Mucosa of stomach (tissue), 1 donor: Measurements from ENCODE around the gene RYR1.
"Not testable (repeated sequence)": the region's sequence is repeated elsewhere in the genome, so short reads cannot be mapped to it uniquely, and the experiment has no call there.

Experiments
- H3K27me3 ChIP-seq: one replicate; pipeline ENCODE4 v1.7.0; 2013; ENCODE audit warnings: mild to moderate bottlenecking, low read length; ENCODE audit not compliant: control insufficient read depth, insufficient read depth
- H3K36me3 ChIP-seq: one replicate; pipeline ENCODE4 v1.7.0; 2013; ENCODE audit warnings: low read length; ENCODE audit not compliant: control insufficient read depth, insufficient read depth
- H3K4me1 ChIP-seq: one replicate; pipeline ENCODE4 v1.7.0; 2013; ENCODE audit warnings: mild to moderate bottlenecking, low read length; ENCODE audit not compliant: control insufficient read depth, insufficient read depth
- H3K4me3 ChIP-seq: one replicate; pipeline ENCODE4 v1.7.0; 2013; ENCODE audit warnings: low read length
- H3K9ac ChIP-seq: one replicate; pipeline ENCODE4 v1.7.0; 2013; ENCODE audit warnings: mild to moderate bottlenecking, low read length, moderate library complexity
- H3K9me3 ChIP-seq: one replicate; pipeline ENCODE4 v1.7.0; 2013; ENCODE audit warnings: mild to moderate bottlenecking, low read length, moderate library complexity; ENCODE audit not compliant: control insufficient read depth
- donor health status: Pancreatic carcinoma.

The RYR1 gene

DNA sequence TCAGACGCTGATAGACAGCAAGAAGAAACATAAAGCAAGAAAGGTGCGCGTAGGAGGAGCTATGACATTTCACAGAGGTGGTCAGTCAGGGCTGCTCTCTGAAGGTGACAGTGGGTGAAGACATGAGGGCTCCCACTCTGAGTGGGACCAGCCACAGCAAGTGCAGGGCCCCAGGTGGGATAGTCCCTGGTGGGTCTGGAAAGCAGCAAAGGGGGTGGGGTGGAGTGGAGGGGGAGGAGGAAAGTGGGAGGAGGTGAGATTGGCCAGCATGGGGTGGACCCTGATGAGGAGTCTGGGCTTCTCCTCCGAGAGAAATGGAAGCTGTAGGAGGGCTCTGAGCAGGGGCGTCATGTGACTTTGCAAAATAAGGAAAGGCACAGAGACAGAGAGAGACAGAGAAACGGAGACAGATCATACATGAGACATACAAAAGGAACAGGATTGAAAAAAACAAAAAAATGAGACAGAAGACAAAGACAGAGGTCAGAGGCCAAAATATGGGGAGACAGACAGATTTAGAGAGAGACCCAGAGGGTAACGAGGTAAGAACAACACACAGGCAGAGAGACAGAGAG is 181.6 kb downstream of the RYR1 start:
- H3K9ac ChIP-seq = no peak overlapping the region

GRCh38 chr19:38616265-38616664 is 182.8 kb downstream of the RYR1 start:
- H3K4me1 ChIP-seq = peaks cover 17% of the 10 kb centered on the region
- H3K27me3 ChIP-seq = no peaks in the 10 kb centered on the region
- peaks cover under 1% of the 10 kb centered on the region for H3K36me3 ChIP-seq
- no peak overlapping the region for H3K9ac ChIP-seq
- H3K4me3 ChIP-seq = no peak overlapping the region
- H3K9me3 ChIP-seq = no peaks in the 10 kb centered on the region

More for the DNA sequence above, 181.6 kb downstream of the RYR1 start:
- Histone ChIP-seq H3K27me3 (no peaks in the 10 kb centered on the region), H3K9me3 (no peaks in the 10 kb centered on the region), H3K4me3 (no peak overlapping the region), H3K4me1 (peaks cover 14% of the 10 kb centered on the region), H3K36me3 (no peaks in the 10 kb centered on the region)

- Histone ChIP-seq H3K4me3 (no peak overlapping the region), H3K27me3 (no peaks in the 10 kb centered on the region), H3K36me3 (peaks cover 8% of the 10 kb centered on the region), H3K9me3 (no peaks in the 10 kb centered on the region), H3K4me1 (peaks cover 17% of the 10 kb centered on the region), H3K9ac (no peak overlapping the region)
Measured at GRCh38 chr19:38617283-38617763, 183.8 kb downstream of the RYR1 start.

GRCh38 chr19:38617764-38618589 is 184.5 kb downstream of the RYR1 start, which contains the start of gene MAP4K1:
Gene MAP4K1, minus strand, starts transcription at chr19:38617953. Its CDS starts 58 bp downstream, at chr19:38617895.
- H3K9me3 ChIP-seq = no peaks in the 10 kb centered on the region
- H3K27me3 ChIP-seq = no peaks in the 10 kb centered on the region

GRCh38 chr19:38618590-38619360 is 185.3 kb downstream of the RYR1 start, which contains the start of gene EIF3K:
Gene EIF3K, plus strand, starts transcription at chr19:38619188. Its CDS starts 81 bp downstream, at chr19:38619269.
- H3K4me3 ChIP-seq = peak within 1 kb of the TSS; percentile 78
- H3K36me3 ChIP-seq = peaks cover 8% of the 10 kb centered on the region
- peaks cover 17% of the 10 kb centered on the region for H3K4me1 ChIP-seq
- H3K27me3 ChIP-seq = no peaks in the 10 kb centered on the region
- H3K9ac ChIP-seq = peak within 1 kb of the TSS; percentile 85
- H3K9me3 ChIP-seq = no peaks in the 10 kb centered on the region

More at GRCh38 chr19:38617764-38618589, 184.5 kb downstream of the RYR1 start, which contains the start of gene MAP4K1:
- H3K36me3 ChIP-seq = peaks cover 8% of the 10 kb centered on the region
- peak within 1 kb of the TSS; percentile 64 for H3K9ac ChIP-seq
- peak within 1 kb of the TSS; percentile 78 for H3K4me3 ChIP-seq
- H3K4me1 ChIP-seq = peaks cover 17% of the 10 kb centered on the region

- H3K4me1 ChIP-seq = peaks cover 17% of the 10 kb centered on the region
Measured at GRCh38 chr19:38619361-38620174, 186.1 kb downstream of the RYR1 start.

GRCh38 chr19:38624822-38625221 is 191.3 kb downstream of the RYR1 start:
- Histone ChIP-seq H3K36me3 (peaks cover 12% of the 10 kb centered on the region), H3K9me3 (no peaks in the 10 kb centered on the region), H3K4me1 (peaks cover 5% of the 10 kb centered on the region), H3K4me3 (no peak overlapping the region), H3K27me3 (no peaks in the 10 kb centered on the region), H3K9ac (no peak overlapping the region)

More at GRCh38 chr19:38619361-38620174, 186.1 kb downstream of the RYR1 start:
- no peaks in the 10 kb centered on the region for H3K9me3 ChIP-seq
- no peaks in the 10 kb centered on the region for H3K27me3 ChIP-seq
- peak overlapping the region; percentile 71 for H3K4me3 ChIP-seq
- peak overlapping the region; percentile 85 for H3K9ac ChIP-seq
- H3K36me3 ChIP-seq = peaks cover 8% of the 10 kb centered on the region

DNA sequence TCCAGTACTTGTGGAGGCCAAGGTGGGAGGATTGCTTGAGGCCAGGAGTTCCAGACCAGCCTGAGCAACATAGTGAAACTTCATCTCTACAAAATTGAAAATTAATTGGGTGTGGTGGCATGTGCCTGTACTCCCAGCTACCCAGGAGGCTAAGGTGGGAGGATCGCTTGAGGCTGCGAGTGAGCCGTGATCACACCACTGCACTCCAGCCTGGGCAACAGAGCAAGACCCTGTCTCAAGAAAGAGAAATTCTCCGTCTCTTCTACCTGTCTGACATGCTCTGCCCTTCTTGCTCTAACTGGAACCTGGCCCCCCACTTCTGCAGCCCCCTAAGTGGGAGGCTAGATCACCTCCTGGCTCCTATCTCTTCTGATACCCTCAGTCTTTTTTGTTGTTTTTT is 192.9 kb downstream of the RYR1 start:
- Histone ChIP-seq H3K9ac (no peak overlapping the region), H3K4me3 (no peak overlapping the region), H3K4me1 (no peaks in the 10 kb centered on the region), H3K27me3 (no peaks in the 10 kb centered on the region), H3K36me3 (peaks cover 12% of the 10 kb centered on the region), H3K9me3 (no peaks in the 10 kb centered on the region)

DNA sequence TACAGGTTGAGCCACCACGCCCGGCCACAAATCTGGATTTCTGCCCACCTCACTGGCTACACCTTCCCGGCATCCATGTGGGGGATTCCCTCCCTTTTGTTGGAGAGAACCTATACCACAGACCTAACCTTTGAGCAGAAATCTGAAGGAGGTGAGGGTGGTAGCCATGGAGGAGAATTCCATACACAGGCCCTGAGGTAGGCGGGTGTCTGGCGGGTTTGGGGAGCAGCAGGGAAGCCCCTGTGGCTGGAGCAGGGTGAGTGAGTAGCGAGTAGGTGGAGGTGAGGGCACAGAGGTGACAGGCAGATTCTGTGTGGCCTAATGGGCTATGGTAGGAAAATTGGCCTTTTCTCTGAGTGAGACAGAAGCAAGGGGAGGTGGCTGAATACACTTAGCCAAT is 196.1 kb downstream of the RYR1 start:
- Histone ChIP-seq H3K9me3 (no peaks in the 10 kb centered on the region), H3K27me3 (no peaks in the 10 kb centered on the region), H3K9ac (no peak overlapping the region), H3K4me1 (peaks cover 1% of the 10 kb centered on the region), H3K4me3 (no peak overlapping the region), H3K36me3 (peaks cover 6% of the 10 kb centered on the region)

DNA sequence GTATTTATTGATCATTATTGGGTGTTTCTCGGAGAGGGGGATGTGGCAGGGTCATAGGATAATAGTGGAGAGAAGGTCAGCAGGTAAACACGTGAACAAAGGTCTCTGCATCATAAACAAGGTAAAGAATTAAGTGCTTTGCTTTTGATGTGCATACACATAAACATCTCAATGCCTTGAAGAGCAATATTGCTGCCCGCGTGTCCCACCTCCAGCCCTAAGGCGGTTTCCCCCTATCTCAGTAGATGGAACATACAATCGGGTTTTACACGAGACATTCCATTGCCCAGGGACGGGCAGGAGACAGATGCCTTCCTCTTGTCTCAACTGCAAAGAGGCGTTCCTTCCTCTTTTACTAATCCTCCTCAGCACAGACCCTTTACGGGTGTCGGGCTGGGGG is 197.8 kb downstream of the RYR1 start:
- H3K9ac ChIP-seq, H3K36me3 ChIP-seq, H3K9me3 ChIP-seq, H3K4me3 ChIP-seq, H3K27me3 ChIP-seq: not testable (repeated sequence)
- peaks cover 16% of the 10 kb centered on the region for H3K4me1 ChIP-seq

- H3K4me1 ChIP-seq = peaks cover 23% of the 10 kb centered on the region
- not testable (repeated sequence) for H3K9ac ChIP-seq, H3K36me3 ChIP-seq, H3K27me3 ChIP-seq, H3K9me3 ChIP-seq, H3K4me3 ChIP-seq
Measured at GRCh38 chr19:38631811-38632475, 198.5 kb downstream of the RYR1 start.
